Chondrocyte (in vitro differentiated cells): Measurements from ENCODE around the gene UBE2M. TPM values are rescaled to one million over a fixed set of nuclear protein-coding genes. Genes with fewer than 3 reads are reported as not detected.

Experiments used
- DNase-seq: peaks from one replicate; pipeline ENCODE4 v3.0.0; 2021; ENCODE audit warnings: mixed read lengths, low spot score
- H3K27ac Mint-ChIP-seq: one replicate; pipeline ENCODE4 v1.8.0; 2021; ENCODE audit warnings: mild to moderate bottlenecking, moderate library complexity, mixed read lengths; ENCODE audit not compliant: unreplicated experiment
- H3K27me3 Mint-ChIP-seq: 2 replicates; pipeline ENCODE4 v1.8.0; 2021; ENCODE audit warnings: low read depth, mixed read lengths
- H3K36me3 Mint-ChIP-seq: 2 replicates; pipeline ENCODE4 v1.8.0; 2021; ENCODE audit warnings: low read depth, mixed read lengths
- H3K4me1 Mint-ChIP-seq: 2 replicates; pipeline ENCODE4 v1.8.0; 2021; ENCODE audit warnings: low read depth, mild to moderate bottlenecking, mixed read lengths
- H3K4me3 Mint-ChIP-seq: one replicate; pipeline ENCODE4 v1.8.0; 2021; ENCODE audit warnings: mild to moderate bottlenecking, moderate library complexity, mixed read lengths; ENCODE audit not compliant: unreplicated experiment
- H3K9me3 Mint-ChIP-seq: 2 replicates; pipeline ENCODE4 v1.8.0; 2021; ENCODE audit warnings: low read depth, mixed read lengths
- CTCF ChIP-seq: fragments of 200-600 bp; sonication (generic); IDR thresholded peaks from 2 replicates; pipeline ENCODE4 v1.5.0; 2021; ENCODE audit warnings: antibody characterized with exemption, mild to moderate bottlenecking, moderate library complexity
- total RNA-seq: library from RNA; stranded (reverse); gene quantifications from 3 replicates; pipeline ENCODE4 v1.2.1, GENCODE V29; 2021

The UBE2M gene
- total RNA-seq, 1 donor from 2014 or later, result 70.3 TPM

GRCh38 chr19:58569191-58569942 is 11.0 kb upstream of the UBE2M start:
- no peak overlapping the region for H3K4me3 Mint-ChIP-seq
- no peaks in the 10 kb centered on the region for H3K36me3 Mint-ChIP-seq
- no peak overlapping the region for H3K27ac Mint-ChIP-seq

GRCh38 chr19:58568453-58569130 is 10.2 kb upstream of the UBE2M start:
- no peak for TF ChIP-seq CTCF
- H3K27ac Mint-ChIP-seq, result no peak overlapping the region
- no peak overlapping the region for H3K4me3 Mint-ChIP-seq
- no peaks in the 10 kb centered on the region for H3K27me3 Mint-ChIP-seq
- H3K9me3 Mint-ChIP-seq, result no peaks in the 10 kb centered on the region
- H3K36me3 Mint-ChIP-seq, result no peaks in the 10 kb centered on the region
- peak; percentile 49 for DNase-seq
- H3K4me1 Mint-ChIP-seq, result peaks cover 14% of the 10 kb centered on the region

More at GRCh38 chr19:58569191-58569942, 11.0 kb upstream of the UBE2M start:
- DNase-seq, result peak; percentile 54
- H3K9me3 Mint-ChIP-seq, result no peaks in the 10 kb centered on the region
- peaks cover 22% of the 10 kb centered on the region for H3K4me1 Mint-ChIP-seq
- H3K27me3 Mint-ChIP-seq, result no peaks in the 10 kb centered on the region
- no peak for TF ChIP-seq CTCF

- Mint-ChIP-seq H3K27me3 (no peaks in the 10 kb centered on the region), H3K9me3 (no peaks in the 10 kb centered on the region), H3K36me3 (no peaks in the 10 kb centered on the region), H3K4me1 (peaks cover 6% of the 10 kb centered on the region), H3K4me3 (no peak overlapping the region), H3K27ac (no peak overlapping the region)
- DNase-seq, result peak; percentile 51
- no peak for TF ChIP-seq CTCF
Observed at GRCh38 chr19:58566989-58567388, 8.6 kb upstream of the UBE2M start.

- H3K4me1 Mint-ChIP-seq, result peaks cover 10% of the 10 kb centered on the region
- no peaks in the 10 kb centered on the region for H3K27me3 Mint-ChIP-seq
- H3K36me3 Mint-ChIP-seq, result no peaks in the 10 kb centered on the region
- no peak overlapping the region for H3K4me3 Mint-ChIP-seq
- no peak for TF ChIP-seq CTCF
- peak overlapping the region; percentile 58 for H3K27ac Mint-ChIP-seq
- H3K9me3 Mint-ChIP-seq, result no peaks in the 10 kb centered on the region
- peak; percentile 41 for DNase-seq
Observed at GRCh38 chr19:58563823-58564222, 5.4 kb upstream of the UBE2M start.

GRCh38 chr19:58563034-58563573 is 4.7 kb upstream of the UBE2M start:
- Mint-ChIP-seq H3K9me3 (no peaks in the 10 kb centered on the region), H3K27me3 (no peaks in the 10 kb centered on the region), H3K4me1 (peaks cover 11% of the 10 kb centered on the region), H3K36me3 (no peaks in the 10 kb centered on the region), H3K27ac (no peak overlapping the region), H3K4me3 (no peak overlapping the region)
- DNase-seq, result peak; percentile 84
- no peak for TF ChIP-seq CTCF
